Upper lobe of right lung (tissue), 1 donor: Measurements from ENCODE around the gene RASL11B. TPM values are rescaled to one million over a fixed set of nuclear protein-coding genes. Genes with fewer than 3 reads are reported as not detected.

Experiments used
- ATAC-seq: fragments of 200-7000 bp; cut with Tn5 transposase; one replicate; pipeline ENCODE4 v1.9.1; 2020; ENCODE audit warnings: mild to moderate bottlenecking, moderate library complexity
- DNase-seq: peaks from one replicate; pipeline ENCODE4 v3.0.0-alpha.2; 2020
- H3K27ac ChIP-seq: fragments of 200-600 bp; one replicate; pipeline ENCODE4 v1.8.0; 2022
- H3K27me3 ChIP-seq: fragments of 200-600 bp; one replicate; pipeline ENCODE4 v1.8.0; 2022; ENCODE audit warnings: mild to moderate bottlenecking
- H3K36me3 ChIP-seq: fragments of 200-600 bp; one replicate; pipeline ENCODE4 v1.8.0; 2022
- H3K4me1 ChIP-seq: fragments of 200-600 bp; one replicate; pipeline ENCODE4 v1.8.0; 2022
- H3K4me3 ChIP-seq: fragments of 200-600 bp; one replicate; pipeline ENCODE4 v1.8.0; 2022; ENCODE audit warnings: mild to moderate bottlenecking
- H3K9me3 ChIP-seq: fragments of 200-600 bp; one replicate; pipeline ENCODE4 v1.8.0; 2022
- intact Hi-C: fragments of 100-400 bp; cut with DNase I; formaldehyde crosslinking; loops from one replicate; pipeline ENCODE4 v1.11.0; 2022
- long read RNA-seq: library from polyadenylated mRNA; unstranded; transcript quantifications from one replicate; pipeline ENCODE4 v2.0.0, GENCODE V29; 2021
- total RNA-seq: library from RNA; stranded (reverse); fragmentation: NEBNext Ultra II Directional; extraction: Animal tissue kit (Norgen Biotek cat#: 25700); gene quantifications from one replicate; pipeline ENCODE4 v1.2.1, GENCODE V29; 2021
- TF ChIP-seq, protein P1 (sequence below): fragments of 200-600 bp; IDR thresholded peaks from one replicate; pipeline ENCODE4 v1.8.0; 2022; ENCODE audit warnings: antibody characterized with exemption
- donor health status: DM: no; HTN: yes; CAD: no; lungs with severe emphysema.

Gene RASL11B, protein sequence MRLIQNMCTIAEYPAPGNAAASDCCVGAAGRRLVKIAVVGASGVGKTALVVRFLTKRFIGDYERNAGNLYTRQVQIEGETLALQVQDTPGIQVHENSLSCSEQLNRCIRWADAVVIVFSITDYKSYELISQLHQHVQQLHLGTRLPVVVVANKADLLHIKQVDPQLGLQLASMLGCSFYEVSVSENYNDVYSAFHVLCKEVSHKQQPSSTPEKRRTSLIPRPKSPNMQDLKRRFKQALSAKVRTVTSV
- 2.2 TPM for total RNA-seq
- long read RNA-seq, partial matches to known transcripts = 0 of 1 reads
- long read RNA-seq, other reads (novel, unspliced or antisense) = 1 of 1 reads

DNA sequence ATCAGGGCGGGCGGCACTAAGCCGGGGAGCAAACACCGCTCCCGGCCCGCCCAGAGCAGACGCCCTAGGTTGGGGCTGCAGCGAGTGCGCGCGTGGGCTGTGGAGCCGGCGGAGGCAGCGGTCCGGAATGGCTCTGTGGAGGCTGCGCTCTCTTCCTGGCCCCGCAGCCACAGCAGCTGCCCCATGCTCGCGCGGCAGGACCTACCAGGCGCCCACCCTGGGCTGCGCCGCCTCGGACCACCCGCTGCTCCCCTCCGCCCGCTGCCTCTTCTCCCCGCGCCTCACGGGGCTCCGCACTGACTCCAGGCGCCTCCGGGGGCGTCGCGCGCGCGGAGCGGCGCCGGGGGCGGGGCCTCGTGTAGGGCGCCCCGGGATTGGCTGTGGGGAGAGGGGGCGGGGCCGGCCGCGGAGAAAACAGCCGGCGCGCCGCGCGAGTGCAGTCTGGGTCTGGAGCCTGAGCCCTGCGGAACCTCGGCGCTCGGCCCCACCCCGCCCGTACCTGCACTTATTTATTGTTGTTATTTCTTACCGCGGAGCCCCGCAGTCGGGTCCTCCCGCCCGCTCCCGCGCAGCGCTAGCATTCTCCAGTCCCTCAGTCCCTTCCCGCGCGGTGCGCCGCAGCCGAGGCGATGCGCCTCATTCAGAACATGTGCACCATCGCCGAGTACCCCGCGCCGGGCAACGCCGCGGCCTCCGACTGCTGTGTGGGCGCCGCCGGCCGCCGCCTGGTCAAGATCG is at the start of gene RASL11B:
Gene RASL11B, plus strand, starts transcription at position 439 of the 738 bp plus-strand sequence. Its CDS starts 191 bp downstream, at position 630.
- Histone ChIP-seq H3K27me3 (peaks cover 15% of the 10 kb centered on the region), H3K36me3 (no peaks in the 10 kb centered on the region), H3K4me3 (peak within 1 kb of the TSS; percentile 69), H3K4me1 (peaks cover 18% of the 10 kb centered on the region), H3K9me3 (no peaks in the 10 kb centered on the region), H3K27ac (peak within 1 kb of the TSS; percentile 11)
- TF ChIP-seq, protein P1, sequence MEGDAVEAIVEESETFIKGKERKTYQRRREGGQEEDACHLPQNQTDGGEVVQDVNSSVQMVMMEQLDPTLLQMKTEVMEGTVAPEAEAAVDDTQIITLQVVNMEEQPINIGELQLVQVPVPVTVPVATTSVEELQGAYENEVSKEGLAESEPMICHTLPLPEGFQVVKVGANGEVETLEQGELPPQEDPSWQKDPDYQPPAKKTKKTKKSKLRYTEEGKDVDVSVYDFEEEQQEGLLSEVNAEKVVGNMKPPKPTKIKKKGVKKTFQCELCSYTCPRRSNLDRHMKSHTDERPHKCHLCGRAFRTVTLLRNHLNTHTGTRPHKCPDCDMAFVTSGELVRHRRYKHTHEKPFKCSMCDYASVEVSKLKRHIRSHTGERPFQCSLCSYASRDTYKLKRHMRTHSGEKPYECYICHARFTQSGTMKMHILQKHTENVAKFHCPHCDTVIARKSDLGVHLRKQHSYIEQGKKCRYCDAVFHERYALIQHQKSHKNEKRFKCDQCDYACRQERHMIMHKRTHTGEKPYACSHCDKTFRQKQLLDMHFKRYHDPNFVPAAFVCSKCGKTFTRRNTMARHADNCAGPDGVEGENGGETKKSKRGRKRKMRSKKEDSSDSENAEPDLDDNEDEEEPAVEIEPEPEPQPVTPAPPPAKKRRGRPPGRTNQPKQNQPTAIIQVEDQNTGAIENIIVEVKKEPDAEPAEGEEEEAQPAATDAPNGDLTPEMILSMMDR = peak; percentile 44
- DNase-seq = peak; percentile 89
- peak; percentile 99 for ATAC-seq
- intact Hi-C loops = loop anchor here (10.0 kb wide), 1 partner anchor 117 kb away; no protein-coding TSS in a partner anchor

DNA sequence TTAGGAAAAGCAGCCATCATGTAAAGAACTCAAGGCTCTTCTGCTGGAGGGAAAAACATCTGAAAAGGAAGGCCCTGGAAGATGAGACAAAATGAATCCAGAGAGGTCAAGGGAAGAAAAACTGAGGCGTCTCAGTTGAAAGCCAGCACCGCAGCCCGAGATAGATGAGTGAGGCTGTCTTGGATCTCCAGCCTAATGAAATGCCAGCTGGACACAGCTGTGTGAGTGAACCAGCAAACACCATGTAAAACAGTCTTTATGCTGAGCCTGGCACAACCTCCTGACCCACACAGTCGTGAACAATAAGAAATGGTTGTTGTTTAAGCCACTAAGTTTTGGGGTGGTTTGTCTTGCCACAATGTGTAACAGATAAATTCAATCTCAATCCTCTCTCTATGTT is 48.6 kb upstream of the RASL11B start:
- DNase-seq (no peak), ATAC-seq (peak; percentile 23)
- no peaks in the 10 kb centered on the region for H3K9me3 ChIP-seq
- no peak overlapping the region for H3K4me3 ChIP-seq
- no peak overlapping the region for H3K27ac ChIP-seq
- no peaks in the 10 kb centered on the region for H3K27me3 ChIP-seq
- H3K36me3 ChIP-seq = no peaks in the 10 kb centered on the region
- TF ChIP-seq, protein P1 = no peak
- no peaks in the 10 kb centered on the region for H3K4me1 ChIP-seq
- intact Hi-C loops = no loop called here

DNA sequence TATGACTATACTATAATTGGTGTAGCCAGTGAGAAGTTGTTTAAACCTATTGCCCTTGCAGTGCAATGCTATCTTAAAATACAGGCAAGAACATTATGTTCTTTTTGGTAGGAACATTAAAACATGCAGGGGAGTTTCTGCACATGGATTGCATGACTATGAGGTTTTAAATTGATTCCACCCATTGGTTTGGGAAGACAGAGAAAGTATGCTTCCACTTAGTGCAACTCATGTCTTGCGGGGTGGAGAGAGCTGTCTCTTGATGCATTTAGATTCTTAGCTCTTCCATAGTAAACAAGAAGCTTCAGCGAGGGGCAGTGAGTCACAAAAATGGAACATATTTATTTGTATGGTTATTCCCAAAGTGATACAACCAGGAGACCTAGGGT is 39.5 kb upstream of the RASL11B start:
- intact Hi-C loops = no loop called here
- H3K9me3 ChIP-seq = no peaks in the 10 kb centered on the region
- H3K36me3 ChIP-seq = no peaks in the 10 kb centered on the region
- TF ChIP-seq, protein P1 = no peak
- DNase-seq = no peak
- no peak overlapping the region for H3K27ac ChIP-seq
- no peak for ATAC-seq
- no peaks in the 10 kb centered on the region for H3K4me1 ChIP-seq
- no peak overlapping the region for H3K4me3 ChIP-seq
- H3K27me3 ChIP-seq = no peaks in the 10 kb centered on the region

DNA sequence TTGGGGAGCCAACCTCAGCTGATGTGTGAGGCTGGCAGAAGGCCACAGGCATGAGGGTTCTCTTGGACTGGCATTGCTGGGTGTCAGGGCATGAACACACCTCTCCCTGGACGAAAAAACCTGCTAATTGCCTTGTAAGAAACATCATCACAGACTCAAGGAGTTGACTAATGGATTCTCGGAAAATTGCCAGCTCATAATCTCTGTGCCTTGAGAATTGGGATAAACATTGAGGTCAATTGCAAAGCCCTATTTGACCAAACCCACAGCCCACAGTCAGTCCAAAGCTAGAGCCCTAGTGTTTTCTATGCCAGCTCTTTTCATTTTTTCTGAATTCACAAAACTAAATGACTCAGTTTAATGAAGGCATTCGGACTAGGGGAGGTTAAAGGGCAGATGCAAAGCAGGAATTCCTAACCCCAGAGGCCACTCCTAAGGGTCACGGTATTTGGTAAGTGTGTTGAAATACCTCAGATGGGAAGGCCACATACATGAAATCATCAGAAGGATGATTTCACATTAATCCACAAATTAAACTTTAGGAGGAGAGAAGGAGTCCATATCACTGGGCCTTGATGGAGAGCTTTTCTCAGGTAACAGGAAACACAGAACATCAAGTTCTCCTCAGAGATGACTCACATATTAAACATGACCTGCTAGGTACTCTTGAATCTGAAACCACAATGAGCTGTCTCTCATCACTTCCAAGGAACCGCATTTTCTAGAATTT is 39.0 kb upstream of the RASL11B start:
- ATAC-seq = no peak
- intact Hi-C loops = no loop called here
- DNase-seq = no peak

DNA sequence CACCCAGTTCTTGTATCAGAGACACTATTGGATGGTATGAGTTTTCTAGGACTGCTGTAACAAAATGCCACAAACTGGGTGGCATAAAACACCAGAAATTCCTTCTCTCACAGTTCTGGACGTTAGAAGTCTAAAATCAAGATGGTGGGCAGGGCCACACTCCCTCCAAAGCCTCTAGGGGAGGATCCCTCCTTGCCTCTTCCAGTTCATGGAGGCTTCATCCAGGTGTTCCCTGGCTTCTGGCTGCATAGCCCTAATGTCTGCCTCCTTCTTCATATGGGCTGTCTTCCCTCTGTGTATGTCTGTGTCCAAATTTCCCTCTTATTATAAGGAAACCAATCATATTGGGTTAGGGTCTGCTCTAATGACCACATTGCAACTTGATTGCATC is 38.4 kb upstream of the RASL11B start:
- H3K36me3 ChIP-seq = no peaks in the 10 kb centered on the region
- TF ChIP-seq, protein P1 = no peak
- H3K4me3 ChIP-seq = no peak overlapping the region
- no peak for ATAC-seq
- no peaks in the 10 kb centered on the region for H3K4me1 ChIP-seq
- H3K27ac ChIP-seq = no peak overlapping the region
- no peaks in the 10 kb centered on the region for H3K27me3 ChIP-seq
- H3K9me3 ChIP-seq = no peaks in the 10 kb centered on the region
- intact Hi-C loops = no loop called here
- DNase-seq = no peak

More for the DNA sequence above, 39.0 kb upstream of the RASL11B start:
- no peaks in the 10 kb centered on the region for H3K4me1 ChIP-seq
- TF ChIP-seq, protein P1 = no peak
- H3K36me3 ChIP-seq = no peaks in the 10 kb centered on the region
- no peak overlapping the region for H3K27ac ChIP-seq
- no peaks in the 10 kb centered on the region for H3K9me3 ChIP-seq
- H3K4me3 ChIP-seq = no peak overlapping the region
- H3K27me3 ChIP-seq = no peaks in the 10 kb centered on the region
